Body of pancreas (tissue), 4 donors: Measurements from ENCODE around the gene CCDC6.

Source experiments
- POLR2A ChIP-seq, 3 donors: fragments of 450-650 bp; IDR thresholded peaks; one replicate each; pipeline ENCODE4 v1.6.1; 2016; ENCODE audit warnings: antibody characterized with exemption in 3 of 3, mild to moderate bottlenecking in 2 of 3
- TF ChIP-seq, protein P1 (sequence below), 7 experiments: fragments of 450-650 bp in 4 of 7; fragments of 200-600 bp in 3 of 7; sonication (generic) in 3 of 7; IDR thresholded peaks; one replicate each; pipeline ENCODE4 v1.5.1; 2016 to 2019; ENCODE audit warnings: antibody characterized with exemption in 7 of 7

DNA sequence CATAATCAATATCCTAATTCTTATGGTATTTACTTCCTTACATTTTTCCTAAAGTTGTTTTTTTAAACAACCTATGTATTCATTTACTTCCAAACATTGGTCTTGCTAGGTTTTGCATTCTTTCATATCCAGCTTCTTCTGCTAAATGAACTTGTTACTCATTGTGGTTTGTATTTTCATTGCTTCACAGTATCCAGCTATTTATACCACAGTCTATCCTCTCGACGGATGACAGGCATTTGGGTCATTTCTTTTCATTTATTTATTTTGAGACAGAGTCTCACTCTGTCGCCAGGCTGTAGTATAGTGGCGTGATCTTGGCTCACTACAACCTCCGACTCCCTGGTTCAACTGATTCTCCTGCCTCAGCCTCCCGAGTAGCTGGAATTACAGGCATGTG lies 66.8 kb downstream of the CCDC6 start:
- TF ChIP-seq, protein P1, sequence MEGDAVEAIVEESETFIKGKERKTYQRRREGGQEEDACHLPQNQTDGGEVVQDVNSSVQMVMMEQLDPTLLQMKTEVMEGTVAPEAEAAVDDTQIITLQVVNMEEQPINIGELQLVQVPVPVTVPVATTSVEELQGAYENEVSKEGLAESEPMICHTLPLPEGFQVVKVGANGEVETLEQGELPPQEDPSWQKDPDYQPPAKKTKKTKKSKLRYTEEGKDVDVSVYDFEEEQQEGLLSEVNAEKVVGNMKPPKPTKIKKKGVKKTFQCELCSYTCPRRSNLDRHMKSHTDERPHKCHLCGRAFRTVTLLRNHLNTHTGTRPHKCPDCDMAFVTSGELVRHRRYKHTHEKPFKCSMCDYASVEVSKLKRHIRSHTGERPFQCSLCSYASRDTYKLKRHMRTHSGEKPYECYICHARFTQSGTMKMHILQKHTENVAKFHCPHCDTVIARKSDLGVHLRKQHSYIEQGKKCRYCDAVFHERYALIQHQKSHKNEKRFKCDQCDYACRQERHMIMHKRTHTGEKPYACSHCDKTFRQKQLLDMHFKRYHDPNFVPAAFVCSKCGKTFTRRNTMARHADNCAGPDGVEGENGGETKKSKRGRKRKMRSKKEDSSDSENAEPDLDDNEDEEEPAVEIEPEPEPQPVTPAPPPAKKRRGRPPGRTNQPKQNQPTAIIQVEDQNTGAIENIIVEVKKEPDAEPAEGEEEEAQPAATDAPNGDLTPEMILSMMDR (IDR thresholded peaks at IDR 0.05), result no peak
- TF ChIP-seq POLR2A (IDR thresholded peaks at IDR 0.05), result no peak
